H9 (cell line): Measurements from ENCODE around the gene GAP43. TPM values are rescaled to one million over a fixed set of nuclear protein-coding genes. Genes with fewer than 3 reads are reported as not detected.
A peak's percentile ranks its signal among the peaks of the same experiment; 100 is the strongest.

Experiments
- DNase-seq: peaks from one replicate; pipeline ENCODE4 v3.0.0-alpha.2; 2017
- H2AFZ ChIP-seq: one replicate; pipeline ENCODE4 v1.6.1; 2013; ENCODE audit warnings: mild to moderate bottlenecking, low read length, control low read depth, moderate library complexity
- H2AK5ac ChIP-seq: 2 replicates; pipeline ENCODE4 v1.6.1; 2013; ENCODE audit warnings: low read length, control low read depth, mixed read lengths; ENCODE audit not compliant: insufficient read length
- H2BK120ac ChIP-seq: one replicate; pipeline ENCODE4 v1.6.1; 2013; ENCODE audit warnings: low read depth, mild to moderate bottlenecking, low read length, control low read depth, inconsistent platforms; ENCODE audit not compliant: poor library complexity, severe bottlenecking
- H2BK12ac ChIP-seq: 2 replicates; pipeline ENCODE4 v1.6.1; 2013; ENCODE audit warnings: low read length, control low read depth, mixed read lengths, low read depth; ENCODE audit not compliant: insufficient read length
- H2BK15ac ChIP-seq: 2 replicates; pipeline ENCODE4 v1.6.1; 2013; ENCODE audit warnings: low read depth, low read length, control low read depth
- H2BK20ac ChIP-seq: one replicate; pipeline ENCODE4 v1.6.1; 2013; ENCODE audit warnings: low read depth, mild to moderate bottlenecking, low read length, control low read depth, inconsistent platforms; ENCODE audit not compliant: poor library complexity, severe bottlenecking
- H2BK5ac ChIP-seq: 2 replicates; pipeline ENCODE4 v1.6.1; 2013; ENCODE audit warnings: low read length, control low read depth, mixed read lengths; ENCODE audit not compliant: insufficient read length
- H3K14ac ChIP-seq: 2 replicates; pipeline ENCODE4 v1.6.1; 2013; ENCODE audit warnings: low read length, control low read depth; ENCODE audit not compliant: insufficient read depth
- H3K18ac ChIP-seq: 2 replicates; pipeline ENCODE4 v1.6.1; 2013; ENCODE audit warnings: low read depth, mild to moderate bottlenecking, mixed read lengths, low read length, control low read depth; ENCODE audit not compliant: insufficient read length
- H3K23ac ChIP-seq: 2 replicates; pipeline ENCODE4 v1.6.1; 2013; ENCODE audit warnings: low read length, control low read depth, mixed read lengths, low read depth; ENCODE audit not compliant: insufficient read length
- H3K23me2 ChIP-seq: 2 replicates; pipeline ENCODE4 v1.6.1; 2013; ENCODE audit warnings: low read depth, mild to moderate bottlenecking, mixed read lengths, low read length, control low read depth; ENCODE audit not compliant: insufficient read length, poor library complexity, severe bottlenecking
- H3K27ac ChIP-seq: 2 replicates; pipeline ENCODE4 v1.5.1; 2013; ENCODE audit warnings: low read length, control low read depth, mixed read lengths, low read depth; ENCODE audit not compliant: insufficient read length
- H3K27me3 ChIP-seq: 2 replicates; pipeline ENCODE4 v1.6.1; 2013; ENCODE audit warnings: low read length, control low read depth, inconsistent platforms; ENCODE audit not compliant: insufficient read depth
- H3K4ac ChIP-seq: 2 replicates; pipeline ENCODE4 v1.6.1; 2013; ENCODE audit warnings: low read depth, mild to moderate bottlenecking, control low read depth, inconsistent platforms, low read length, moderate library complexity
- H3K4me1 ChIP-seq: 2 replicates; pipeline ENCODE4 v1.6.1; 2013; ENCODE audit warnings: low read length, control low read depth, inconsistent platforms; ENCODE audit not compliant: insufficient read depth
- H3K4me2 ChIP-seq: 2 replicates; pipeline ENCODE4 v1.6.1; 2013; ENCODE audit warnings: low read length, control low read depth, mixed read lengths; ENCODE audit not compliant: insufficient read length, insufficient read depth
- H3K56ac ChIP-seq: 2 replicates; pipeline ENCODE4 v1.6.1; 2013; ENCODE audit warnings: low read depth, mild to moderate bottlenecking, mixed read lengths, low read length, control low read depth; ENCODE audit not compliant: insufficient read length
- H3K79me1 ChIP-seq: 2 replicates; pipeline ENCODE4 v1.6.1; 2013; ENCODE audit warnings: low read depth, mild to moderate bottlenecking, moderate library complexity, low read length, control low read depth, inconsistent platforms; ENCODE audit not compliant: insufficient read depth, poor library complexity, severe bottlenecking
- H3K79me2 ChIP-seq: 2 replicates; pipeline ENCODE4 v1.6.1; 2013; ENCODE audit warnings: low read length, control low read depth, inconsistent platforms; ENCODE audit not compliant: insufficient read depth
- H3K9ac ChIP-seq: 2 replicates; pipeline ENCODE4 v1.6.1; 2013; ENCODE audit warnings: low read length, control low read depth, mixed read lengths; ENCODE audit not compliant: insufficient read length; ENCODE audit errors: extremely low read depth
- H3K9me3 ChIP-seq: one replicate; pipeline ENCODE4 v1.6.1; 2013; ENCODE audit warnings: low read depth, low read length, inconsistent platforms; ENCODE audit not compliant: control insufficient read depth
- H3T11ph ChIP-seq: one replicate; pipeline ENCODE4 v1.6.1; 2013; ENCODE audit warnings: mild to moderate bottlenecking, low read length, control low read depth, inconsistent platforms
- H4K20me1 ChIP-seq: one replicate; pipeline ENCODE4 v1.6.1; 2013; ENCODE audit not compliant: control insufficient read depth, insufficient read length, insufficient read depth
- H4K5ac ChIP-seq: 2 replicates; pipeline ENCODE4 v1.6.1; 2013; ENCODE audit warnings: low read depth, mild to moderate bottlenecking, mixed read lengths, low read length, control low read depth; ENCODE audit not compliant: insufficient read length
- H4K8ac ChIP-seq: replicated peaks from 2 replicates; pipeline ENCODE4 v1.6.1; 2013; ENCODE audit warnings: low read length, control low read depth, mixed read lengths, low read depth; ENCODE audit not compliant: insufficient read length
- H4K91ac ChIP-seq: 2 replicates; pipeline ENCODE4 v1.6.1; 2013; ENCODE audit warnings: low read depth, mild to moderate bottlenecking, moderate library complexity, mixed read lengths, low read length, control low read depth; ENCODE audit not compliant: insufficient read length
- H3K27ac Mint-ChIP-seq, 3 experiments: 2 replicates in 2 of 3; 3 replicates in 1 of 3; pipeline ENCODE4 v1.8.0; 2020 to 2021; ENCODE audit warnings: mixed read lengths in 3 of 3, mild to moderate bottlenecking in 1 of 3, moderate library complexity in 1 of 3
- H3K27me3 Mint-ChIP-seq: 2 replicates; pipeline ENCODE4 v1.8.0; 2021; ENCODE audit warnings: low read depth, mild to moderate bottlenecking, moderate library complexity, mixed read lengths
- H3K36me3 Mint-ChIP-seq, 3 experiments: 2 replicates in 2 of 3; 3 replicates in 1 of 3; pipeline ENCODE4 v1.8.0; 2020 to 2021; ENCODE audit warnings: low read depth in 3 of 3, mixed read lengths in 3 of 3; ENCODE audit not compliant: insufficient read depth in 1 of 3
- H3K4me1 Mint-ChIP-seq, 2 experiments: 2 replicates each; pipeline ENCODE4 v1.8.0; 2020; ENCODE audit warnings: mixed read lengths in 2 of 2
- H3K4me3 Mint-ChIP-seq, 2 experiments: 2 replicates in 1 of 2; 3 replicates in 1 of 2; pipeline ENCODE4 v1.8.0; 2020 to 2021; ENCODE audit warnings: mild to moderate bottlenecking in 2 of 2, mixed read lengths in 2 of 2, moderate library complexity in 1 of 2
- H3K9me3 Mint-ChIP-seq, 2 experiments: 2 replicates in 1 of 2; 3 replicates in 1 of 2; pipeline ENCODE4 v1.8.0; 2020; ENCODE audit warnings: mild to moderate bottlenecking in 2 of 2, mixed read lengths in 2 of 2, moderate library complexity in 1 of 2
- WGBS: extraction: QIAGEN DNeasy Blood & Tissue Kit; methylation state at CpG from one replicate; pipeline ENCODE4 v1.1.7; 2013; ENCODE audit warnings: missing lambda C conversion rate, low lambda C conversion rate, mixed read lengths; ENCODE audit not compliant: insufficient read length; ENCODE audit errors: extremely low coverage; 5-methylcytosine and 5-hydroxymethylcytosine counted together
- total RNA-seq: library from RNA; stranded (reverse); gene quantifications from 2 replicates; pipeline ENCODE4 v1.2.1, GENCODE V29; 2021
- TF ChIP-seq, protein P1 (sequence below): fragments of 200-600 bp; sonication (generic); conservative IDR thresholded peaks from 3 replicates; pipeline ENCODE4 v1.8.0; 2021; ENCODE audit warnings: antibody characterized with exemption, mild to moderate bottlenecking

GAP43 gene
- total RNA-seq, 1 experiment from 2014 or later = 12.8 TPM

- TF ChIP-seq, protein P1, sequence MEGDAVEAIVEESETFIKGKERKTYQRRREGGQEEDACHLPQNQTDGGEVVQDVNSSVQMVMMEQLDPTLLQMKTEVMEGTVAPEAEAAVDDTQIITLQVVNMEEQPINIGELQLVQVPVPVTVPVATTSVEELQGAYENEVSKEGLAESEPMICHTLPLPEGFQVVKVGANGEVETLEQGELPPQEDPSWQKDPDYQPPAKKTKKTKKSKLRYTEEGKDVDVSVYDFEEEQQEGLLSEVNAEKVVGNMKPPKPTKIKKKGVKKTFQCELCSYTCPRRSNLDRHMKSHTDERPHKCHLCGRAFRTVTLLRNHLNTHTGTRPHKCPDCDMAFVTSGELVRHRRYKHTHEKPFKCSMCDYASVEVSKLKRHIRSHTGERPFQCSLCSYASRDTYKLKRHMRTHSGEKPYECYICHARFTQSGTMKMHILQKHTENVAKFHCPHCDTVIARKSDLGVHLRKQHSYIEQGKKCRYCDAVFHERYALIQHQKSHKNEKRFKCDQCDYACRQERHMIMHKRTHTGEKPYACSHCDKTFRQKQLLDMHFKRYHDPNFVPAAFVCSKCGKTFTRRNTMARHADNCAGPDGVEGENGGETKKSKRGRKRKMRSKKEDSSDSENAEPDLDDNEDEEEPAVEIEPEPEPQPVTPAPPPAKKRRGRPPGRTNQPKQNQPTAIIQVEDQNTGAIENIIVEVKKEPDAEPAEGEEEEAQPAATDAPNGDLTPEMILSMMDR = no peak
- H3K9me3 Mint-ChIP-seq = no peaks in the 10 kb centered on the region
- peak overlapping the region; percentile 86 for H3K18ac ChIP-seq
- peak overlapping the region; percentile 64 for H3K27ac ChIP-seq
- H3K4me1 Mint-ChIP-seq = peaks cover 35 to 37% of the 10 kb centered on the region in 2 experiments
- H4K20me1 ChIP-seq = no peaks in the 10 kb centered on the region
- peak overlapping the region; percentile 78 for H3K9ac ChIP-seq
- H3K9me3 ChIP-seq = no peaks in the 10 kb centered on the region
- no peaks in the 10 kb centered on the region for H3K79me1 ChIP-seq
- H3T11ph ChIP-seq = peak overlapping the region; percentile 91
- H3K23ac ChIP-seq = no peak overlapping the region
- peak overlapping the region; percentile 21; the same call in 1 of the 2 replicates for H3K4ac ChIP-seq
- H3K23me2 ChIP-seq = peaks cover 4% of the 10 kb centered on the region
- no peak overlapping the region for H3K56ac ChIP-seq
- no peak overlapping the region for H2BK5ac ChIP-seq
- no peak overlapping the region for H2BK15ac ChIP-seq
- no peaks in the 10 kb centered on the region for H3K79me2 ChIP-seq
- no peaks in the 10 kb centered on the region for H3K36me3 Mint-ChIP-seq
- peak overlapping the region; percentile 90; the same call in 1 of the 2 replicates for H3K14ac ChIP-seq
- no peak overlapping the region for H4K91ac ChIP-seq
- peak overlapping the region; percentile 79 for H2AFZ ChIP-seq
- peak overlapping the region; percentile 61 for H3K4me2 ChIP-seq
- peaks cover 6% of the 10 kb centered on the region; the same call in 1 of the 2 replicates for H3K4me1 ChIP-seq
- H3K4me3 Mint-ChIP-seq = peak overlapping the region; percentile 80 to 85
- H3K27ac Mint-ChIP-seq = peak overlapping the region; percentile 96 to 100 (median 99)
- WGBS = no CpG with 5 or more reads among the region's 58 CpGs
- no peak overlapping the region for H2AK5ac ChIP-seq
- peak; percentile 86 for DNase-seq
- H2BK120ac ChIP-seq = peak overlapping the region; percentile 63
- H4K5ac ChIP-seq = peak overlapping the region; percentile 60
- no peak overlapping the region for H2BK12ac ChIP-seq
- no peak overlapping the region for H2BK20ac ChIP-seq
- no peaks in the 10 kb centered on the region for H3K27me3 ChIP-seq
- no peaks in the 10 kb centered on the region; the same call in 1 of the 2 replicates for H3K27me3 Mint-ChIP-seq
- no peak overlapping the region for H4K8ac ChIP-seq
Measured at GRCh38 chr3:115658337-115659181, 35.2 kb downstream of the GAP43 start.
